PC-9 (cell line): ENCODE data around the gene ERCC6L2.

ENCODE experiments used
- EZH2 ChIP-seq: fragments of 200-600 bp; sonication (generic); IDR thresholded peaks from 2 replicates; pipeline ENCODE4 v1.8.0; 2017; ENCODE audit warnings: antibody characterized with exemption, low read depth
- TF ChIP-seq, protein P1 (sequence below): fragments of 200-600 bp; sonication (generic); conservative IDR thresholded peaks from 2 replicates; pipeline ENCODE4 v1.6.1; 2017; ENCODE audit warnings: mixed run types, antibody characterized with exemption, mild to moderate bottlenecking, moderate library complexity

DNA sequence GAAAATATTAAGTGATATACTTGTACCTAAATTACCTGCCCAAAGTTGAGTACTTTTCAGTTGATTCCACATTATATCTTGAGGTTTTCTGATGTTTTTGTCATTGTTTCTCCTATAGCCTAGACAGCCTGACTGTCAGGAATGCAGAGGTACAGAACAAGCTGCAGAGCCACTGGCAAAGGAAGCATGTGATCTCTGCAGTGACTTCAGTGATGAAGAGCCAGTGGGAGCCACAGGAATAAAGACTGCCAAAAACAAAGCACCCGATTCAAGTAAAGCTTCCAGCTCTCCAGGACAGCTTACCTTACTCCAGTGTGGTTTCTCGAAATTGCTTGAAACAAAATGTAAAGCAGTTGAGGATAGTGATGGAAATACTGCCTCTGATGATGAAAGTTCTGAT is 96.3 kb downstream of the ERCC6L2 start:
- TF ChIP-seq, protein P1, sequence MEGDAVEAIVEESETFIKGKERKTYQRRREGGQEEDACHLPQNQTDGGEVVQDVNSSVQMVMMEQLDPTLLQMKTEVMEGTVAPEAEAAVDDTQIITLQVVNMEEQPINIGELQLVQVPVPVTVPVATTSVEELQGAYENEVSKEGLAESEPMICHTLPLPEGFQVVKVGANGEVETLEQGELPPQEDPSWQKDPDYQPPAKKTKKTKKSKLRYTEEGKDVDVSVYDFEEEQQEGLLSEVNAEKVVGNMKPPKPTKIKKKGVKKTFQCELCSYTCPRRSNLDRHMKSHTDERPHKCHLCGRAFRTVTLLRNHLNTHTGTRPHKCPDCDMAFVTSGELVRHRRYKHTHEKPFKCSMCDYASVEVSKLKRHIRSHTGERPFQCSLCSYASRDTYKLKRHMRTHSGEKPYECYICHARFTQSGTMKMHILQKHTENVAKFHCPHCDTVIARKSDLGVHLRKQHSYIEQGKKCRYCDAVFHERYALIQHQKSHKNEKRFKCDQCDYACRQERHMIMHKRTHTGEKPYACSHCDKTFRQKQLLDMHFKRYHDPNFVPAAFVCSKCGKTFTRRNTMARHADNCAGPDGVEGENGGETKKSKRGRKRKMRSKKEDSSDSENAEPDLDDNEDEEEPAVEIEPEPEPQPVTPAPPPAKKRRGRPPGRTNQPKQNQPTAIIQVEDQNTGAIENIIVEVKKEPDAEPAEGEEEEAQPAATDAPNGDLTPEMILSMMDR, result no peak
- TF ChIP-seq EZH2, result no peak
